ENCODE measurements around the gene STAT5B.

- no peak for TF ChIP-seq CTCF (IDR thresholded peaks at IDR 0.05)
- no peak for TF ChIP-seq POLR2A (IDR thresholded peaks at IDR 0.05)
Measured at GRCh38 chr17:42277342-42277712, 1.1 kb upstream of the STAT5B start.
